OCI-LY1 (cell line): ENCODE results near the gene USP13.

Experiments
- H2AFZ ChIP-seq: fragments of 200-600 bp; sonication (generic), shearing (Covaris generic); 2 replicates; pipeline ENCODE4 v1.6.0; 2014; ENCODE audit warnings: antibody characterized with exemption, mild to moderate bottlenecking, low read length
- H3F3A ChIP-seq: fragments of 200-600 bp; sonication (generic), shearing (Covaris generic); 2 replicates; pipeline ENCODE4 v1.6.0; 2014; ENCODE audit warnings: mild to moderate bottlenecking, antibody characterized with exemption, low read length, moderate library complexity; ENCODE audit not compliant: insufficient read depth
- H3K27ac ChIP-seq: fragments of 200-600 bp; sonication (generic); 2 replicates; pipeline ENCODE4 v1.5.1; 2014; ENCODE audit warnings: low read length, mixed run types, mild to moderate bottlenecking, low read depth; ENCODE audit not compliant: poor library complexity, severe bottlenecking
- H3K27me3 ChIP-seq: fragments of 200-600 bp; sonication (generic); 2 replicates; pipeline ENCODE4 v1.6.0; 2014; ENCODE audit warnings: antibody characterized with exemption, mild to moderate bottlenecking, low read length, moderate library complexity; ENCODE audit not compliant: insufficient read depth
- H3K36me3 ChIP-seq: fragments of 200-600 bp; sonication (generic); 2 replicates; pipeline ENCODE4 v1.6.1; 2014; ENCODE audit warnings: mild to moderate bottlenecking, antibody characterized with exemption, low read length, moderate library complexity, mixed read lengths; ENCODE audit not compliant: insufficient read depth
- H3K4me1 ChIP-seq: fragments of 200-600 bp; sonication (generic); 2 replicates; pipeline ENCODE4 v1.5.1; 2014; ENCODE audit warnings: mild to moderate bottlenecking, low read length, moderate library complexity; ENCODE audit not compliant: insufficient read depth, severe bottlenecking
- H3K4me2 ChIP-seq: fragments of 200-600 bp; sonication (generic), shearing (Covaris generic); 2 replicates; pipeline ENCODE4 v1.6.1; 2014; ENCODE audit warnings: low read length
- H3K4me3 ChIP-seq: fragments of 200-600 bp; sonication (generic); 2 replicates; pipeline ENCODE4 v1.5.1; 2014; ENCODE audit warnings: low read length, low read depth, mild to moderate bottlenecking, mixed read lengths; ENCODE audit not compliant: poor library complexity, severe bottlenecking
- H3K79me2 ChIP-seq: fragments of 200-600 bp; shearing (Covaris generic); 2 replicates; pipeline ENCODE4 v1.6.1; 2016; ENCODE audit warnings: mixed run types, low read length, mixed read lengths; ENCODE audit not compliant: insufficient read depth
- H3K9ac ChIP-seq: fragments of 200-600 bp; sonication (generic), shearing (Covaris generic); 2 replicates; pipeline ENCODE4 v1.6.1; 2014; ENCODE audit warnings: mild to moderate bottlenecking, low read length, mixed read lengths
- H3K9me2 ChIP-seq: fragments of 200-600 bp; sonication (generic), shearing (Covaris generic); 2 replicates; pipeline ENCODE4 v1.6.1; 2014; ENCODE audit warnings: low read depth, mild to moderate bottlenecking, low read length, mixed read lengths
- H3K9me3 ChIP-seq: fragments of 200-600 bp; shearing (Covaris generic); 2 replicates; pipeline ENCODE4 v1.6.1; 2014; ENCODE audit warnings: low read length, mixed read lengths
- H4K20me1 ChIP-seq: fragments of 200-600 bp; sonication (generic), shearing (Covaris generic); 2 replicates; pipeline ENCODE4 v1.6.0; 2016; ENCODE audit warnings: mild to moderate bottlenecking, low read length; ENCODE audit not compliant: insufficient read depth
- CTCF ChIP-seq: fragments of 200-600 bp; sonication (generic), shearing (Covaris generic); IDR thresholded peaks from 2 replicates; pipeline ENCODE4 v1.5.1; 2017; ENCODE audit warnings: mild to moderate bottlenecking, antibody characterized with exemption, low read length, moderate library complexity, mixed read lengths
- EZH2 ChIP-seq: fragments of 200-600 bp; sonication (generic), shearing (Covaris generic); IDR thresholded peaks from 2 replicates; pipeline ENCODE4 v1.8.0; 2017; ENCODE audit warnings: borderline replicate concordance, mixed run types, mild to moderate bottlenecking, antibody characterized with exemption, low read length, moderate library complexity, mixed read lengths

USP13 gene

GRCh38 chr3:179729086-179729485 lies 76.2 kb downstream of the USP13 start:
- Histone ChIP-seq H3K27me3 (no peaks in the 10 kb centered on the region), H3K9me2 (no peaks in the 10 kb centered on the region), H3K79me2 (no peaks in the 10 kb centered on the region), H4K20me1 (no peaks in the 10 kb centered on the region), H3K4me3 (no peak overlapping the region), H3K9ac (no peak overlapping the region), H2AFZ (no peak overlapping the region), H3K4me2 (no peak overlapping the region), H3F3A (no peaks in the 10 kb centered on the region), H3K36me3 (peaks cover 71% of the 10 kb centered on the region), H3K9me3 (no peaks in the 10 kb centered on the region), H3K27ac (no peak overlapping the region), H3K4me1 (no peaks in the 10 kb centered on the region)
- no peak for TF ChIP-seq CTCF

GRCh38 chr3:179729981-179730380 lies 77.1 kb downstream of the USP13 start:
- H3K9ac ChIP-seq: no peak overlapping the region
- H4K20me1 ChIP-seq: no peaks in the 10 kb centered on the region
- TF ChIP-seq EZH2 (no peak), CTCF (no peak)
- H3K9me3 ChIP-seq: no peaks in the 10 kb centered on the region
- H3K27ac ChIP-seq: no peak overlapping the region
- H3K4me1 ChIP-seq: no peaks in the 10 kb centered on the region
- H3K9me2 ChIP-seq: no peaks in the 10 kb centered on the region
- H3K79me2 ChIP-seq: no peaks in the 10 kb centered on the region
- no peaks in the 10 kb centered on the region for H3F3A ChIP-seq
- H3K4me2 ChIP-seq: no peak overlapping the region
- no peak overlapping the region for H2AFZ ChIP-seq
- peaks cover 74% of the 10 kb centered on the region for H3K36me3 ChIP-seq
- no peak overlapping the region for H3K4me3 ChIP-seq
- H3K27me3 ChIP-seq: no peaks in the 10 kb centered on the region

- H3K4me3 ChIP-seq: no peak overlapping the region
- no peaks in the 10 kb centered on the region for H3K4me1 ChIP-seq
- TF ChIP-seq EZH2: no peak
- no peak for TF ChIP-seq CTCF
- H2AFZ ChIP-seq: no peak overlapping the region
- H3K4me2 ChIP-seq: no peak overlapping the region
- H3K27ac ChIP-seq: no peak overlapping the region
- no peaks in the 10 kb centered on the region for H3K9me3 ChIP-seq
- no peaks in the 10 kb centered on the region for H3K27me3 ChIP-seq
- no peak overlapping the region for H3K9ac ChIP-seq
- H3K9me2 ChIP-seq: no peaks in the 10 kb centered on the region
- no peaks in the 10 kb centered on the region for H4K20me1 ChIP-seq
- H3K36me3 ChIP-seq: peaks cover 70% of the 10 kb centered on the region
- no peaks in the 10 kb centered on the region for H3K79me2 ChIP-seq
- no peaks in the 10 kb centered on the region for H3F3A ChIP-seq
Observed at GRCh38 chr3:179730506-179730905, 77.7 kb downstream of the USP13 start.
